Peyer's patch (tissue), 4 donors: Measurements from ENCODE around the gene MAB21L4.

ENCODE experiments used
- CTCF ChIP-seq, 6 experiments: fragments of 450-650 bp in 4 of 6; fragments of 200-600 bp in 2 of 6; sonication (generic) in 1 of 6; IDR thresholded peaks; one replicate each; pipeline ENCODE4 v1.5.1; 2017 to 2019; ENCODE audit warnings: antibody characterized with exemption in 6 of 6, mild to moderate bottlenecking in 3 of 6, moderate library complexity in 1 of 6
- POLR2A ChIP-seq, 2 donors: fragments of 450-650 bp; IDR thresholded peaks; one replicate each; pipeline ENCODE4 v1.5.1; 2017; ENCODE audit warnings: antibody characterized with exemption in 2 of 2, mild to moderate bottlenecking in 2 of 2, moderate library complexity in 2 of 2

- TF ChIP-seq CTCF (IDR thresholded peaks at IDR 0.05) (no peak), POLR2A (IDR thresholded peaks at IDR 0.05) (no peak)
Measured at GRCh38 chr2:240901986-240902614, 6.1 kb upstream of the MAB21L4 start.
